Immature natural killer cell (primary cell): ENCODE measurements around the gene OR1K1. TPM values are rescaled to one million over a fixed set of nuclear protein-coding genes. Genes with fewer than 3 reads are reported as not detected.

ENCODE experiments used
- DNase-seq, 3 donors: peaks; one replicate each; pipeline ENCODE4 v3.0.0; 2022; ENCODE audit warnings: mixed read lengths in 1 of 3
- H3K27ac Mint-ChIP-seq, 6 donors: one replicate each; pipeline ENCODE4 v1.8.0; 2020; ENCODE audit warnings: mixed read lengths in 6 of 6, mild to moderate bottlenecking in 5 of 6, inconsistent platforms in 4 of 6, moderate library complexity in 3 of 6
- H3K27me3 Mint-ChIP-seq, 3 donors: one replicate each; pipeline ENCODE4 v1.8.0; 2020 to 2021; ENCODE audit warnings: low read depth in 3 of 3, mild to moderate bottlenecking in 3 of 3, mixed read lengths in 3 of 3, moderate library complexity in 3 of 3, inconsistent platforms in 1 of 3
- H3K36me3 Mint-ChIP-seq, 3 donors: one replicate each; pipeline ENCODE4 v1.8.0; 2020; ENCODE audit warnings: mixed read lengths in 3 of 3, inconsistent platforms in 2 of 3, mild to moderate bottlenecking in 2 of 3
- H3K4me1 Mint-ChIP-seq, 2 donors: one replicate each; pipeline ENCODE4 v1.8.0; 2020; ENCODE audit warnings: inconsistent platforms in 2 of 2, mild to moderate bottlenecking in 2 of 2, mixed read lengths in 2 of 2, moderate library complexity in 1 of 2
- H3K4me3 Mint-ChIP-seq, 5 donors: one replicate each; pipeline ENCODE4 v1.8.0; 2020; ENCODE audit warnings: mild to moderate bottlenecking in 5 of 5, mixed read lengths in 5 of 5, inconsistent platforms in 3 of 5, moderate library complexity in 3 of 5
- H3K9me3 Mint-ChIP-seq, 6 donors: one replicate each; pipeline ENCODE4 v1.8.0; 2020; ENCODE audit warnings: mild to moderate bottlenecking in 6 of 6, mixed read lengths in 6 of 6, inconsistent platforms in 4 of 6, moderate library complexity in 3 of 6
- polyA plus RNA-seq, 3 donors: library from polyadenylated mRNA; unstranded; fragments of 300-500 nt; fragmentation: Illumina TruSeq; gene quantifications; one replicate each; pipeline ENCODE4 v1.2.3, GENCODE V29; 2021

Gene OR1K1
- polyA plus RNA-seq, 3 donors from 2014 or later, result not detected

- peaks cover 0 to 2% of the 10 kb centered on the region in 2 donors for H3K4me1 Mint-ChIP-seq
- no peak overlapping the region for H3K4me3 Mint-ChIP-seq
- peak overlapping the region in 3 of 6 donors; percentile 21 to 59 (median 55) for H3K27ac Mint-ChIP-seq
- peaks cover 10 to 32% (median 10%) of the 10 kb centered on the region in 3 donors for H3K36me3 Mint-ChIP-seq
- H3K27me3 Mint-ChIP-seq, result no peaks in the 10 kb centered on the region
- no peak for DNase-seq
- no peaks in the 10 kb centered on the region for H3K9me3 Mint-ChIP-seq
Measured at GRCh38 chr9:122846371-122846940, 46.5 kb downstream of the OR1K1 start.

GRCh38 chr9:122848256-122848943 is 48.5 kb downstream of the OR1K1 start:
- peak overlapping the region in 1 of 6 donors; percentile 10 for H3K27ac Mint-ChIP-seq
- H3K4me3 Mint-ChIP-seq, result no peak overlapping the region
- no peaks in the 10 kb centered on the region for H3K27me3 Mint-ChIP-seq
- no peaks in the 10 kb centered on the region for H3K4me1 Mint-ChIP-seq
- no peak for DNase-seq
- H3K36me3 Mint-ChIP-seq, result peaks cover 10 to 32% (median 10%) of the 10 kb centered on the region in 3 donors
- H3K9me3 Mint-ChIP-seq, result no peaks in the 10 kb centered on the region

Other genes starting within 250 kb of the OR1K1 start
- gene OR1N2, start 247.0 kb upstream of the OR1K1 start, polyA plus RNA-seq, result not detected
- gene OR1L8, start 216.7 kb upstream of the OR1K1 start, polyA plus RNA-seq, result under 1 TPM in 2 of 3 donors, not detected in 1; 0.11 to 0.64 TPM
- not detected for gene OR1Q1, start 185.4 kb upstream of the OR1K1 start, polyA plus RNA-seq
- not detected for gene OR1B1, start 142.5 kb upstream of the OR1K1 start, polyA plus RNA-seq
- not detected for gene OR1L1, start 138.4 kb upstream of the OR1K1 start, polyA plus RNA-seq
- gene OR1L3, start 125.0 kb upstream of the OR1K1 start, polyA plus RNA-seq, result not detected
- not detected for gene OR1L4, start 76.1 kb upstream of the OR1K1 start, polyA plus RNA-seq
- not detected for gene OR1L6, start 57.8 kb upstream of the OR1K1 start, polyA plus RNA-seq
- gene OR5C1, start 11.2 kb upstream of the OR1K1 start, polyA plus RNA-seq, result not detected
- gene PDCL, start 28.5 kb downstream of the OR1K1 start, polyA plus RNA-seq, result 10 to 100 TPM; 10.0 to 14.0 (median 13.6) TPM
- gene RC3H2, start 105.2 kb downstream of the OR1K1 start, polyA plus RNA-seq, result 10 to 100 TPM; 18.1 to 26.8 (median 23.7) TPM
- gene ZBTB6, start 113.2 kb downstream of the OR1K1 start, polyA plus RNA-seq, result 1 to 10 TPM in 2 of 3 donors, not detected in 1; 2.3 to 2.6 TPM
- gene ZBTB26, start 131.4 kb downstream of the OR1K1 start, polyA plus RNA-seq, result 1 to 10 TPM in 1 of 3 donors, under 1 TPM in 1, not detected in 1; 0.69 to 1.4 TPM
- 10 to 100 TPM; 14.0 to 24.2 (median 14.7) TPM for gene RABGAP1, start 140.9 kb downstream of the OR1K1 start, polyA plus RNA-seq
- not detected for gene GPR21, start 233.5 kb downstream of the OR1K1 start, polyA plus RNA-seq